Natural killer cell (primary cell): Measurements from ENCODE around the gene RANGAP1. TPM values are rescaled to one million over a fixed set of nuclear protein-coding genes. Genes with fewer than 3 reads are reported as not detected.

ENCODE experiments used
- ATAC-seq, 3 donors: fragments of 150-1000 bp in 2 of 3; fragments of 200-7000 bp in 1 of 3; cut with Tn5 transposase; 1 replicate in 1 of 3; 2 replicates in 2 of 3; pipeline ENCODE4 v1.10.0; 2021; ENCODE audit warnings: mild to moderate bottlenecking in 2 of 3, moderate library complexity in 2 of 3
- DNase-seq, 2 donors: peaks; one replicate each; pipeline versions ENCODE4 v3.0.0 to v3.0.0-alpha.2; 2013 to 2021; ENCODE audit warnings: mixed read lengths in 1 of 2
- H3K27ac ChIP-seq: one replicate; pipeline ENCODE4 v1.5.1; 2013; ENCODE audit warnings: mild to moderate bottlenecking, low read length
- H3K27me3 ChIP-seq: one replicate; pipeline ENCODE4 v1.6.1; 2013; ENCODE audit warnings: low read length; ENCODE audit not compliant: control insufficient read depth, insufficient read depth
- H3K36me3 ChIP-seq: one replicate; pipeline ENCODE4 v1.6.1; 2013; ENCODE audit warnings: low read length; ENCODE audit not compliant: control insufficient read depth, insufficient read depth
- H3K4me1 ChIP-seq: one replicate; pipeline ENCODE4 v1.6.1; 2013; ENCODE audit warnings: low read length; ENCODE audit not compliant: control insufficient read depth, insufficient read depth
- H3K4me3 ChIP-seq: one replicate; pipeline ENCODE4 v1.5.1; 2013; ENCODE audit warnings: low read length
- H3K9me3 ChIP-seq: one replicate; pipeline ENCODE4 v1.6.1; 2013; ENCODE audit warnings: low read length; ENCODE audit not compliant: control insufficient read depth, insufficient read depth
- H3K27ac Mint-ChIP-seq, 2 donors: one replicate each; pipeline ENCODE4 v1.8.0; 2022; ENCODE audit warnings: mild to moderate bottlenecking in 2 of 2, mixed read lengths in 2 of 2, moderate library complexity in 1 of 2
- H3K27me3 Mint-ChIP-seq, 2 donors: one replicate each; pipeline ENCODE4 v1.8.0; 2022; ENCODE audit warnings: low read depth in 2 of 2, mixed read lengths in 2 of 2
- H3K36me3 Mint-ChIP-seq: one replicate; pipeline ENCODE4 v1.8.0; 2022; ENCODE audit warnings: mixed read lengths
- H3K4me1 Mint-ChIP-seq, 2 donors: one replicate each; pipeline ENCODE4 v1.8.0; 2022; ENCODE audit warnings: mixed read lengths in 2 of 2
- H3K4me3 Mint-ChIP-seq: one replicate; pipeline ENCODE4 v1.8.0; 2022; ENCODE audit warnings: mild to moderate bottlenecking, moderate library complexity, mixed read lengths
- H3K9me3 Mint-ChIP-seq, 2 donors: one replicate each; pipeline ENCODE4 v1.8.0; 2022; ENCODE audit warnings: mixed read lengths in 2 of 2
- WGBS: methylation state at CpG from one replicate; pipeline ENCODE4 v1.1.7; 2013; ENCODE audit warnings: missing lambda C conversion rate; ENCODE audit not compliant: insufficient coverage; 5-methylcytosine and 5-hydroxymethylcytosine counted together
- intact Hi-C: fragments of 100-400 bp; cut with micrococcal nuclease; formaldehyde crosslinking; loops from one replicate; pipeline ENCODE4 v1.14.2; 2022
- total RNA-seq, 4 donors: library from RNA; stranded (reverse); fragments of 120-200 nt in 1 of 4; gene quantifications; one replicate each; pipeline versions ENCODE4 v1.2.3 to v1.2.4, GENCODE V29; 2013 to 2022
- TF ChIP-seq, protein P1 (sequence below): fragments of 200-600 bp; IDR thresholded peaks from one replicate; pipeline ENCODE4 v1.8.0; 2022; ENCODE audit warnings: antibody characterized with exemption

Gene RANGAP1
- total RNA-seq, 3 donors from 2014 or later (not counting 1 experiment from before 2014, with no cell fraction given), result 44.0 to 54.2 (median 54.0) TPM

DNA sequence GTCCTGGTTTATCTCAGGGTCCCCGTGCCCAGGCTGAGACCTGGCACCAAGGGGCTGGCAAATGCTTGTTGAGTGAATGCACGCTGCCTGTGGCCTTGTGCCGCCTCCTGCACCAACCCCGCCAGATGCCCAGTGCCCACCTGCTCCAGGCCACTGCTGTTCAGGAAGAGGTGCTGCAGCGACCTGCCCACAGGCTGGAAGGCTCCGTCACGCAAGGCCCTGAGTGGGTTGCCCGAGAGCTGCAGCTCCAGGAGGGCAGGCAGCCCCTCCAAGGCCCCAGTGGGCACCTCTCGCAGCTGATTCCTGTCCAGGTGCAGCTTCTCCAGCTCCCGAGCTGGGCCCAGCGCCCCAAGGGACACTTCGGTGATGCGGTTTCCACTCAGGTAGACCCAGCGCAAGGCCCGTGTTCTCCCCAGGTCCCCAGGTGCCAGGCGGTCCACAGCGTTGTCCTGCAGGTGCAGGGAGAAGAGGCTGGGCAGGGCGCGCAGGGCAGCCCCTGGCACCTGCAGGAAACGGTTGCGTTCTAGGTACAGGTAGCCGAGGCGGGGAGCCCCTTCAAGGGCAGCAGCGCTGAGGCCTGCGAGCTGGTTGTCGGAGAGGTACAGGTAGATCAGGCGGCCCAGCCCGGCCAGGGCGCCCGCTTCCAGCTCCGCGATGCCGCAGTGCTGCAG, 48.8 kb downstream of the RANGAP1 start:
- Mint-ChIP-seq H3K27ac (no peak overlapping the region), H3K36me3 (no peaks in the 10 kb centered on the region), H3K27me3 (peaks cover 0 to 3% of the 10 kb centered on the region in 2 donors), H3K4me1 (peaks cover 5 to 13% of the 10 kb centered on the region in 2 donors), H3K9me3 (no peaks in the 10 kb centered on the region), H3K4me3 (peak overlapping the region; percentile 82)
- Histone ChIP-seq H3K27me3 (no peaks in the 10 kb centered on the region), H3K36me3 (no peaks in the 10 kb centered on the region), H3K9me3 (no peaks in the 10 kb centered on the region), H3K27ac (no peak overlapping the region), H3K4me3 (peak overlapping the region; percentile 27), H3K4me1 (peaks cover 7% of the 10 kb centered on the region)
- WGBS, result 42% methylated on average over 33 of the region's 33 CpGs
- TF ChIP-seq, protein P1, sequence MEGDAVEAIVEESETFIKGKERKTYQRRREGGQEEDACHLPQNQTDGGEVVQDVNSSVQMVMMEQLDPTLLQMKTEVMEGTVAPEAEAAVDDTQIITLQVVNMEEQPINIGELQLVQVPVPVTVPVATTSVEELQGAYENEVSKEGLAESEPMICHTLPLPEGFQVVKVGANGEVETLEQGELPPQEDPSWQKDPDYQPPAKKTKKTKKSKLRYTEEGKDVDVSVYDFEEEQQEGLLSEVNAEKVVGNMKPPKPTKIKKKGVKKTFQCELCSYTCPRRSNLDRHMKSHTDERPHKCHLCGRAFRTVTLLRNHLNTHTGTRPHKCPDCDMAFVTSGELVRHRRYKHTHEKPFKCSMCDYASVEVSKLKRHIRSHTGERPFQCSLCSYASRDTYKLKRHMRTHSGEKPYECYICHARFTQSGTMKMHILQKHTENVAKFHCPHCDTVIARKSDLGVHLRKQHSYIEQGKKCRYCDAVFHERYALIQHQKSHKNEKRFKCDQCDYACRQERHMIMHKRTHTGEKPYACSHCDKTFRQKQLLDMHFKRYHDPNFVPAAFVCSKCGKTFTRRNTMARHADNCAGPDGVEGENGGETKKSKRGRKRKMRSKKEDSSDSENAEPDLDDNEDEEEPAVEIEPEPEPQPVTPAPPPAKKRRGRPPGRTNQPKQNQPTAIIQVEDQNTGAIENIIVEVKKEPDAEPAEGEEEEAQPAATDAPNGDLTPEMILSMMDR, result no peak
- intact Hi-C loops, result loop anchor here (2.0 kb wide), 1 partner anchor 314 kb away; no protein-coding TSS in a partner anchor
- ATAC-seq (no peak), DNase-seq (no peak)

DNA sequence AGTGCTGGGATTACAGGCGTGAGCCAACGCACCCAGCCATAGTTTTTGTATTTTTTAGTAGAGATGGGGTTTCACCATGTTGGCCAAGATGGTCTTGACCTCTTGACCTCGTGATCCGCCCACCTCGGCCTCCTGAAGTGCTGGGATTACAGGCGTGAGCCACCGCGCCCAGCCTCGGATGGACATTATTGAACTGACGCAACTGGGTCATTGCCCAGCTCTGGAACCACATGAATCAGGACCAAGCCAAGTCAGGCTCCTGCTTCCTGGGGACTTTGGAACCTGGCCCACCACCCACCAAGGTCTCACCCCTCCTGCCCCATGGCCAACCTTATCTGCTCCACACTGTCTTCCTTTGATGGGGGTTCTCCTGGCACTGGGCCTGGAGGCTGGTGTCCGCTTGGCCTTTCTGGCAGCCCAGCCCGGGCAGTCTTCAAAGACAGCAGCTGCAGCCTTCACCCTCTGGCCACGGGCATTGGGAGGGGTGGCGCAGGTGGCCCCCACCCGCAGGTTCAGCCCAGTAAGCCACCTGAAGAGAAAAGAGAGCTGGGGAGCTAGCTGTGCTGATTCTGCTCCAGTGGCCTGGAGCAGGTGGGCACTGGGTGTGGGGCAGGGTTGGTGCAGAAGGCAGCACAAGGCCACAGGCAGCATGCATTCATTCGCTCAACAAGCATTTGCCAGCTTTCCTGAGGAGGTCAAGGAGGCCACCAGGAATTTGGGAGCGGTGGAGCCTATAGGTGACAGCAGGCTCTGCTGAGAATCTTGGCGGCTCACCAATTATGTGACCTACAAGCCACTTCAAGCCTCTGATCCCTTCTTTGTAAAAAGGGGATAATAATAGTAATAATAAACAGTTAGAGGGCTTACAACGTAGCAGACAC, 50.9 kb downstream of the RANGAP1 start:
- H3K4me3 ChIP-seq, result no peak overlapping the region
- Mint-ChIP-seq H3K27ac (no peak overlapping the region), H3K27me3 (peaks cover 0 to 3% of the 10 kb centered on the region in 2 donors), H3K36me3 (no peaks in the 10 kb centered on the region), H3K4me3 (no peak overlapping the region), H3K4me1 (peaks cover 5 to 13% of the 10 kb centered on the region in 2 donors), H3K9me3 (no peaks in the 10 kb centered on the region)
- H3K27ac ChIP-seq, result no peak overlapping the region
- intact Hi-C loops, result no loop called here
- H3K4me1 ChIP-seq, result peaks cover 7% of the 10 kb centered on the region
- no peaks in the 10 kb centered on the region for H3K27me3 ChIP-seq
- no peaks in the 10 kb centered on the region for H3K9me3 ChIP-seq
- DNase-seq (no peak), ATAC-seq (no peak)
- 85% methylated on average over 19 of the region's 19 CpGs for WGBS
- TF ChIP-seq, protein P1, result no peak
- H3K36me3 ChIP-seq, result peaks cover 6% of the 10 kb centered on the region

DNA sequence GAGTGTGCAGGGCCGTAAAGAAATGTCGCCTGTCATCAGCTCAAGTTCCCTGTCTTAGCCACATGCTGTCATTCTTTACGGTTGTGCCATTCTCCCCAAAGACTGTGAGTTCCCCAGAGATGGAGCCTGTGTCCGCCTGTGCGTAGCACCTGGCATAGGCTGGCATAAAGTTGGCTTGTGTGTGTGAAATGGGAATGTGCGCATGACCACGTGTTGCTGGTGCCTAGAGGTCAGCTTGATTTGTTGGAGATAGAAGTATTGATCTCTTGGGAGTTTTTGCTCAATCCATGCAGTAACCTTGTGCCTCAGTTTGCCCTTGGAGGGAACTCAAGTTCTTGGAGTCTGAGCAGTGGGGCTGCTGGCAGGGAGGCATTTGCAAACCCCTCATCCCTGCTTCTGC, 54.6 kb downstream of the RANGAP1 start:
- H3K36me3 ChIP-seq, result peaks cover 25% of the 10 kb centered on the region
- 93% methylated on average over 7 of the region's 7 CpGs for WGBS

More for the DNA sequence above, 54.6 kb downstream of the RANGAP1 start:
- Mint-ChIP-seq H3K27me3 (no peaks in the 10 kb centered on the region), H3K36me3 (no peaks in the 10 kb centered on the region), H3K4me1 (no peaks in the 10 kb centered on the region), H3K27ac (no peak overlapping the region), H3K4me3 (no peak overlapping the region), H3K9me3 (no peaks in the 10 kb centered on the region)
- ATAC-seq (no peak), DNase-seq (no peak)
- Histone ChIP-seq H3K4me1 (no peaks in the 10 kb centered on the region), H3K9me3 (no peaks in the 10 kb centered on the region), H3K27me3 (no peaks in the 10 kb centered on the region), H3K4me3 (no peak overlapping the region), H3K27ac (no peak overlapping the region)
- TF ChIP-seq, protein P1, result no peak
- intact Hi-C loops, result no loop called here
